ENCODE results near the gene WDR33. TPM values are rescaled to one million over a fixed set of nuclear protein-coding genes. Genes with fewer than 3 reads are reported as not detected.

WDR33 gene
- total and polyA plus RNA-seq, 2 of the 13 experiments (the other 11 are each of a cell fraction or from before 2014, with no cell fraction given) = 54.9 to 78.2 TPM

- TF ChIP-seq REST (IDR thresholded peaks at IDR 0.05; ENCODE audit: borderline replicate concordance in 1 of 2, low read depth in 1 of 2, low read length in 2 of 2) = no peak
- TF ChIP-seq ZNF644 (CRISPR knock-in tag; IDR thresholded peaks at IDR 0.05; ENCODE audit: low read depth) = peak; percentile 22; the same call in 1 of the 2 replicates
Measured at GRCh38 chr2:127818794-127819425, 7.9 kb upstream of the WDR33 start (continued).

GRCh38 chr2:127818241-127818640 lies 7.3 kb upstream of the WDR33 start:
- Histone ChIP-seq H3K9me3 (ENCODE audit: low read length) (peaks cover 19% of the 10 kb centered on the region), H3K4me2 (ENCODE audit: low read depth, low read length) (0 out of 2 replicates have a peak overlapping the region, but pooled peaks have one; percentile 70), H3K9ac (ENCODE audit: insufficient read depth, low read depth, low read length) (no peak overlapping the region), H4K20me1 (ENCODE audit: insufficient read depth, low read length) (no peaks in the 10 kb centered on the region), H3K36me3 (replicated peaks in 1 of 2; ENCODE audit: control insufficient read depth in 1 of 2, insufficient read depth in 2 of 2, low read length in 2 of 2) (no peaks in the 10 kb centered on the region), H3K79me2 (ENCODE audit: insufficient read depth, low read length) (no peaks in the 10 kb centered on the region), H3K4me3 (replicated peaks in 1 of 3; ENCODE audit: insufficient read depth in 1 of 3, low read depth in 2 of 3, low read length in 3 of 3) (no peak overlapping the region), H3K27me3 (ENCODE audit: control insufficient read depth in 1 of 2, insufficient read depth in 2 of 2, low read length in 2 of 2) (peaks cover 0 to 7% of the 10 kb centered on the region in 2 experiments; a peak in 1 of 5 replicates), H2AFZ (ENCODE audit: low read length) (no peak overlapping the region), H3K4me1 (ENCODE audit: insufficient read depth, low read length) (peaks cover 41% of the 10 kb centered on the region), H3K27ac (ENCODE audit: extremely low read length, insufficient read depth, low read length) (no peak overlapping the region)
- no peak for ATAC-seq
- WGBS (ENCODE audit: low lambda C conversion rate) = 57% methylated on average over 5 of the region's 5 CpGs
- POLR2A ChIA-PET = interaction anchor here (0.6 to 1.0 kb wide), 2 partner anchors 12 to 20 kb away, joined by 3 read pairs; no protein-coding TSS in a partner anchor
- intact Hi-C loops (cut with micrococcal nuclease; ENCODE audit: unreplicated experiment) (no loop called here), in situ Hi-C loops (cut with HindIII; ENCODE audit: extremely low pct_ligation_motif_present, low pct_unique_long_range_greater_than_20kb) (no loop called here)
- FAIRE-seq = no peak
- CTCF ChIA-PET (ENCODE audit: low intra/inter-chr PET ratio, low total read pairs) = no interaction called here
- BruUV-seq (replicated peaks) = no TSS peak
- DNase-seq (ENCODE audit: low spot score) = no peak
- no peak for TF ChIP-seq REL (CRISPR knock-in tag; conservative IDR thresholded peaks at IDR 0.05)
- no peak for TF ChIP-seq ZNF552 (CRISPR knock-in tag; IDR thresholded peaks at IDR 0.05; ENCODE audit: borderline replicate concordance)
- TF ChIP-seq ZNF607 (CRISPR knock-in tag; IDR thresholded peaks at IDR 0.05; ENCODE audit: borderline replicate concordance) = no peak
- no peak for TF ChIP-seq PHF21A (CRISPR knock-in tag; IDR thresholded peaks at IDR 0.05)
- TF ChIP-seq PRDM10 (CRISPR knock-in tag; IDR thresholded peaks at IDR 0.05; ENCODE audit: low read depth) = no peak
- TF ChIP-seq HNF1B (CRISPR knock-in tag; IDR thresholded peaks at IDR 0.05) = no peak
- no peak for TF ChIP-seq KLF9 (CRISPR knock-in tag; IDR thresholded peaks at IDR 0.05; ENCODE audit: low read depth)
- TF ChIP-seq ZBTB39 (CRISPR knock-in tag; IDR thresholded peaks at IDR 0.05) = no peak
